Astrocyte of the spinal cord (primary cell): ENCODE results near the gene CACNA1C.

Source experiments
- DNase-seq: peaks from one replicate; pipeline ENCODE4 v3.0.0; 2011; ENCODE audit warnings: low read depth, low spot score
- H3K4me3 ChIP-seq: 2 replicates; pipeline ENCODE4 v1.5.1; 2011; ENCODE audit warnings: low read depth, mild to moderate bottlenecking, low read length, moderate library complexity
- in situ Hi-C: cut with HindIII; loops from 2 replicates; pipeline ENCODE4 v1.10.0; 2017; ENCODE audit warnings: low sequenced_read_pairs
- TF ChIP-seq, protein P1 (sequence below): IDR thresholded peaks from 2 replicates; pipeline ENCODE4 v1.5.1; 2012; ENCODE audit warnings: low read depth, mild to moderate bottlenecking, low read length, inconsistent platforms

CACNA1C gene

DNA sequence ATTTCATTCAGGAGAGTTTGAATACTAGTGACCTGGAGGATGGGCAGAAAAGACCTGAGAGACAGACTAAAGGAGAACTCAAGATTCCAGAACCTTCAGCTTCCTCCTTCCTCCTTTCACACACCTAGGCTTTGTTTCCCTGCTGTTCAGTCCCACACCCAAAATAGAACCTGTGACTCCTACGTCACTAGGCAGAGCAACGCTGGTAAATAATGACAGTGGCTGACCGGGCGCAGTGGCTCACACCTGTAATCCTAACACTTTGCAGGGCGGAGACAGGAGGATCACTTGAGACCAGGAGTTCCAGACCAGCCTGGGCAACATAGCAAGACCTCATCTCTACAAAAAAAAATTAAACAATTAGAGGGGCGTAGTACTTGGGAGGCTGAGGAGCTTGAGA is 575.6 kb downstream of the CACNA1C start:
- DNase-seq = no peak
- TF ChIP-seq, protein P1, sequence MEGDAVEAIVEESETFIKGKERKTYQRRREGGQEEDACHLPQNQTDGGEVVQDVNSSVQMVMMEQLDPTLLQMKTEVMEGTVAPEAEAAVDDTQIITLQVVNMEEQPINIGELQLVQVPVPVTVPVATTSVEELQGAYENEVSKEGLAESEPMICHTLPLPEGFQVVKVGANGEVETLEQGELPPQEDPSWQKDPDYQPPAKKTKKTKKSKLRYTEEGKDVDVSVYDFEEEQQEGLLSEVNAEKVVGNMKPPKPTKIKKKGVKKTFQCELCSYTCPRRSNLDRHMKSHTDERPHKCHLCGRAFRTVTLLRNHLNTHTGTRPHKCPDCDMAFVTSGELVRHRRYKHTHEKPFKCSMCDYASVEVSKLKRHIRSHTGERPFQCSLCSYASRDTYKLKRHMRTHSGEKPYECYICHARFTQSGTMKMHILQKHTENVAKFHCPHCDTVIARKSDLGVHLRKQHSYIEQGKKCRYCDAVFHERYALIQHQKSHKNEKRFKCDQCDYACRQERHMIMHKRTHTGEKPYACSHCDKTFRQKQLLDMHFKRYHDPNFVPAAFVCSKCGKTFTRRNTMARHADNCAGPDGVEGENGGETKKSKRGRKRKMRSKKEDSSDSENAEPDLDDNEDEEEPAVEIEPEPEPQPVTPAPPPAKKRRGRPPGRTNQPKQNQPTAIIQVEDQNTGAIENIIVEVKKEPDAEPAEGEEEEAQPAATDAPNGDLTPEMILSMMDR = no peak
- no peak overlapping the region for H3K4me3 ChIP-seq
- in situ Hi-C loops = no loop called here

DNA sequence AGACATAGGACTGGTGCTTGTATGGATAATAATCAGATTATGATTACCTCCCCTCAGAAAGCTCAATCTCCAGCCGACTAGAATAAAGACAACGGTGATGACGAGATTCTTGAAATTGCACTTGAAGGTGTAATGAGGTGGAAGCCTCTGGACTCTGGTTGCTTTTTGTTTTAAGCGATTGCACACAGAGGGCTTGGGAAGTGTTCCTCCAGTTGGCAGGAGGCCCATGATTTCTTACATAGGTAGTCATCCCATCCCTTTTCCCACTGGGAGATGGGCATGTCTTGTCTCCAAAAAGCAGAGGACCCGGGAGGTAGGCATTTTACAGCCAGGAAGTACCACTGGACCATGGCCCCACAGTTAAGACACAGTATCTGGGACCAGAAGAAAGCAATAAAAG is 576.3 kb downstream of the CACNA1C start:
- in situ Hi-C loops = no loop called here
- H3K4me3 ChIP-seq = no peak overlapping the region

DNA sequence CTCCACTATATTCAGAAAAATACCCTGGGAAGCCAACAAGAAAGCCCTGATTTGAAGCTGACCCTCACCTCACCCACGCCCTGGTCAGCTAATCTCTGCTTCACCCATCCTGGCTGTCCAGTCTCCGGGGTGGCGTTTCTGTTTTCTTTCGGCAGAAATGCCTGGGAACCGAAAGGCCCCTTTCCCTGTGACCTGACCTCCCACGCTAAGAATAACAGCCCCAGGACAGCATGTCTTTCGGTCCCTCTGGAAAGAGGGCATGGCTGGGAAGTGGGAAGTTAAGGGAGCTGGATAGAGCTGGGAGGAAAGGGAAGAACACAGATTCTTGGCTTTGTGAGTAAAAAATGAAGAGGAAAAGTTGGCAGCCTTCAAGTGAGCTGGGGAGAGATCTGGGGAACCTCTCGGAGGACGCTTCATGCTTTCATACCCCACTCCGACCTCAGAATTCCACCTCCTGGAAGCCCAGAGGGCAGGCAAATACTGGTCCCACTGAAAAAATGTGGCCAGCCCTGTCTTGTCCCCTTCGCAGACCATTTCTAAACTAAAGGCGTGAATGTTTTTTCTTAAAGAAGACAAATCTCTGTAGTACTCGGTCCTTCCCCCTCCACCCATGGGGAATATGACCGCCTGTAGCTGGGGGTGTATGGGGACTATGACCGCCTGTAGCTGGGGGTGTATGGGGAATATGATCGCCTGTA is 579.0 kb downstream of the CACNA1C start:
- no peak overlapping the region for H3K4me3 ChIP-seq
- DNase-seq = no peak
- in situ Hi-C loops = no loop called here
- TF ChIP-seq, protein P1 = no peak

More for the DNA sequence above, 576.3 kb downstream of the CACNA1C start:
- TF ChIP-seq, protein P1 = no peak
- DNase-seq = no peak

DNA sequence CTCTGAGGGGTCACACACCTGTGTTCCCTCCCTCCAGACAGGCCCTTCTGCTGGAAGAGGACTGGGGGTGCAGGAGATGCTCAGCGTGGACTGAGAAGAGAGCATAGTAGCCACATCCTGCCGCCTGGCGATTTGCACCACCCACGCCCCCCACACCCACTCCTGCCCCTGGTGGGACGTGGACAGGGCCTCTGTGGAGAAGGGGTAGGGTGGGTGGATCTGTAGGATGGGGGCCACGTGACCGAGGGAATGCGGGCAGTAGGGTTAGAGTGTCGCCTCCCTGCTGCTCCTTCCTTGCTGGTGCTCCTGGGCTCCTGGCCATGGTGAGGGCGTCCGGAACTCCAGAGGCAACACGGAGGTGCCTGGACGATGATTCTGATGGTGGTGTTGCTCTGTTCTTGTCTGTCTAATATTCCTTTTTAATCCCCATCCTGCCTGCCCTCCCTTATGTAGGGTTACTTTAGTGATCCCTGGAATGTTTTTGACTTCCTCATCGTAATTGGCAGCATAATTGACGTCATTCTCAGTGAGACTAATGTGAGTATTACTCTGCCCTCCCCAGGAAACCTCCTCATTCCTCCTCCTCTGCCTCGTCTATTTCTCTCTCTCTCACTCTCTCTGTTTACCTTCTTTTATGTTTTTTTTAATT is 580.5 kb downstream of the CACNA1C start:
- TF ChIP-seq, protein P1 = no peak
- in situ Hi-C loops = no loop called here
- H3K4me3 ChIP-seq = no peak overlapping the region
- DNase-seq = no peak

DNA sequence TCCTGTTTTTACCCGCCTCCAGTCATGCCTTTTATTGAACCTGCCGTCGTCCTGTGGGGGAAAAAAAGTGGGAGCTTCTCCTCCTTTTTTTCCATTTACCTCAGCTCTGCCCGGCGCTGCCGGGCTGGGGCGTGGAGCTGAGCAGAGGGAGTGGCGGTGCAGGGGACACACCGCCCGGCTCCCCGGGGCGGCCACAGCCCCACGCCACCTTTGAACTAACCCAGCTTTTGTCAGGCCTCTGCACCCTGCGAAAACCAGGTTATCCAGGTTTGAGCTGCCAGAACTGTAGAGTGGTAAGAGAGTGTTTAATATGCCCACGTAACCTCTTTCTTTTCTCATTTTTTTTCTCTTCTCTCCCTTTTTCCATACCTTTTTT is 581.0 kb downstream of the CACNA1C start:
- TF ChIP-seq, protein P1 = no peak
- H3K4me3 ChIP-seq = no peak overlapping the region
- in situ Hi-C loops = no loop called here
- DNase-seq = no peak

DNA sequence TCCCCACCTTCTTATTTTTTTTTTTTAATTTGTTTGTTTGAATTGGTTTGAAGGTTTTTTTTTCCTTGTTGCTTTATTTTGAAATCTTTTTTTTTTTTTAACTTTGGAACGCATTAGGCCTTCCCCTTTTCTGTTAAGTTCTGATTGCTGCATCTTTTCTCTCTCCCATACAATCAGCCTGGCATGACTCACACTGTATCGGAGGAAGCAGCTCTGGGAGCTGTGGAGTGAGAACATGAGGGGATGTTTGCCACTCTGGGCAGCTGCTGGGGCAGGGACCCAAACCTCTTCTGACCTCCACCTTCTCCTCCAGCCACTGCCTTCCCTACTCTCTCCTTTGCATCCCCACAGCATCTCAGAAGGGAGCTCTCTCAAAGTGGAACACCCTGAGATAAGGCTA is 581.7 kb downstream of the CACNA1C start:
- TF ChIP-seq, protein P1 = no peak
- no peak overlapping the region for H3K4me3 ChIP-seq
- in situ Hi-C loops = no loop called here
- no peak for DNase-seq
